PC-9 (cell line): Measurements from ENCODE around the gene KIF26B. TPM values are rescaled to one million over a fixed set of nuclear protein-coding genes. Genes with fewer than 3 reads are reported as not detected.

ENCODE experiments used
- BruUV-seq: library from RNA; stranded (reverse); fragments of 400-500 nt; replicated peaks from 2 replicates; lab custom pipeline; 2021; lab: Mats Ljungman, UMichigan
- CTCF ChIA-PET: fragments of 300-600 bp; sonication (Branson Sonifier 250); formaldehyde crosslinking; loops from one replicate; lab custom pipeline; 2022; ENCODE audit warnings: antibody characterized with exemption; lab: Charles Lee
- POLR2A ChIA-PET: fragments of 300-600 bp; sonication (Branson Sonifier 250); formaldehyde crosslinking; loops from one replicate; lab custom pipeline; 2022; ENCODE audit warnings: antibody characterized with exemption; ENCODE audit not compliant: unreplicated experiment; lab: Charles Lee
- DNase-seq, 2 experiments: peaks; one replicate each; pipeline versions ENCODE4 v3.0.0 to v3.0.0-alpha.2; 2015 to 2022; ENCODE audit warnings: mixed read lengths in 1 of 2
- H2AFZ ChIP-seq: fragments of 200-600 bp; sonication (generic); 2 replicates; pipeline ENCODE4 v1.8.1; 2017; ENCODE audit warnings: antibody characterized with exemption
- H3F3A ChIP-seq: fragments of 200-600 bp; sonication (generic); 2 replicates; pipeline ENCODE4 v1.8.1; 2017; ENCODE audit warnings: antibody characterized with exemption, mild to moderate bottlenecking, low read depth; ENCODE audit not compliant: insufficient read depth
- H3K27ac ChIP-seq: fragments of 200-600 bp; sonication (generic); 2 replicates; pipeline ENCODE4 v1.6.1; 2016; ENCODE audit warnings: mixed run types
- H3K27me3 ChIP-seq: fragments of 200-600 bp; sonication (generic); 2 replicates; pipeline ENCODE4 v1.6.1; 2016; ENCODE audit warnings: low read depth, mixed run types; ENCODE audit not compliant: insufficient read depth
- H3K36me3 ChIP-seq: fragments of 200-600 bp; sonication (generic); 2 replicates; pipeline ENCODE4 v1.6.1; 2016; ENCODE audit warnings: low read depth, mixed run types
- H3K4me1 ChIP-seq: fragments of 200-600 bp; sonication (generic); replicated peaks from 2 replicates; pipeline ENCODE4 v1.6.1; 2016; ENCODE audit warnings: mixed run types; ENCODE audit not compliant: insufficient read depth
- H3K4me2 ChIP-seq: fragments of 200-600 bp; sonication (generic); 2 replicates; pipeline ENCODE4 v1.6.1; 2017; ENCODE audit warnings: mixed run types
- H3K4me3 ChIP-seq: fragments of 200-600 bp; sonication (generic); 2 replicates; pipeline ENCODE4 v1.6.1; 2016; ENCODE audit warnings: mixed run types
- H3K79me2 ChIP-seq: fragments of 200-600 bp; sonication (generic); 2 replicates; pipeline ENCODE4 v1.6.1; 2017; ENCODE audit warnings: low read depth, mixed run types
- H3K9me2 ChIP-seq: fragments of 200-600 bp; sonication (generic); 2 replicates; pipeline ENCODE4 v1.8.1; 2017; ENCODE audit warnings: mild to moderate bottlenecking; ENCODE audit not compliant: insufficient read depth
- H3K9me3 ChIP-seq: fragments of 200-600 bp; sonication (generic); 2 replicates; pipeline ENCODE4 v1.8.1; 2016; ENCODE audit warnings: low read depth; ENCODE audit not compliant: insufficient read depth
- H4K20me1 ChIP-seq: fragments of 200-600 bp; sonication (generic); 2 replicates; pipeline ENCODE4 v1.8.1; 2017; ENCODE audit not compliant: insufficient read depth
- EZH2 ChIP-seq: fragments of 200-600 bp; sonication (generic); IDR thresholded peaks from 2 replicates; pipeline ENCODE4 v1.8.0; 2017; ENCODE audit warnings: antibody characterized with exemption, low read depth
- intact Hi-C: fragments of 100-400 bp; cut with micrococcal nuclease; formaldehyde crosslinking; loops from one replicate; pipeline ENCODE4 v1.10.0; 2022; ENCODE audit not compliant: unreplicated experiment
- total RNA-seq: library from RNA; stranded (reverse); gene quantifications from 2 replicates; pipeline ENCODE4 v1.2.3, GENCODE V29; 2021
- TF ChIP-seq, protein P1 (sequence below): fragments of 200-600 bp; sonication (generic); conservative IDR thresholded peaks from 2 replicates; pipeline ENCODE4 v1.6.1; 2017; ENCODE audit warnings: mixed run types, antibody characterized with exemption, mild to moderate bottlenecking, moderate library complexity

The KIF26B gene
- total RNA-seq, 1 experiment from 2014 or later, result 0.11 TPM

DNA sequence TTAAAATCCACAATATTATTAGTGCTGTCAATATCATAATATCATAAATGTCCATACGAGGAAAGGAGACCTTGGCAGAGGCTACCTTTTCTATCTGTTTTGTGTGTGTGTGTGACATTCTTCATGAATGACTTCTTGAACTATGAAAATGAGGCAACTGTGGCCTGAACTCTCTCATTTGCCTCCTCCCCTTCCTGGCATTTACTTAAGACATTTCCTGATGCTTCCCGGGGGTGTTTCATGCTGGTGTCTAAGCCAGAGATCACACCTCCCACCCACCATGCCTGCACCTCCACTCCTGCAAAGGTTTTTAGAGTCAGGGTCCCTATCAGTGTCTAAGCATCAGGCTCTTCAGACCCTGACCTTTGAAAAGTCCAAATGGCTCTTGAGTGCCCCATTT, 420.9 kb downstream of the KIF26B start:
- no TSS peak for BruUV-seq
- no peak overlapping the region for H2AFZ ChIP-seq
- no peaks in the 10 kb centered on the region for H3K9me2 ChIP-seq
- H3K4me2 ChIP-seq, result no peak overlapping the region
- intact Hi-C loops, result no loop called here
- no peak overlapping the region for H3K27ac ChIP-seq
- H3K4me1 ChIP-seq, result no peaks in the 10 kb centered on the region
- no peaks in the 10 kb centered on the region for H3K79me2 ChIP-seq
- no peak for DNase-seq
- H3K36me3 ChIP-seq, result no peaks in the 10 kb centered on the region
- no peaks in the 10 kb centered on the region for H3F3A ChIP-seq
- no peaks in the 10 kb centered on the region; the same call in 1 of the 2 replicates for H4K20me1 ChIP-seq
- H3K9me3 ChIP-seq, result no peaks in the 10 kb centered on the region
- H3K27me3 ChIP-seq, result peaks cover 91% of the 10 kb centered on the region
- ChIA-PET POLR2A (no interaction called here), CTCF (no interaction called here)
- H3K4me3 ChIP-seq, result no peak overlapping the region
- TF ChIP-seq, protein P1, sequence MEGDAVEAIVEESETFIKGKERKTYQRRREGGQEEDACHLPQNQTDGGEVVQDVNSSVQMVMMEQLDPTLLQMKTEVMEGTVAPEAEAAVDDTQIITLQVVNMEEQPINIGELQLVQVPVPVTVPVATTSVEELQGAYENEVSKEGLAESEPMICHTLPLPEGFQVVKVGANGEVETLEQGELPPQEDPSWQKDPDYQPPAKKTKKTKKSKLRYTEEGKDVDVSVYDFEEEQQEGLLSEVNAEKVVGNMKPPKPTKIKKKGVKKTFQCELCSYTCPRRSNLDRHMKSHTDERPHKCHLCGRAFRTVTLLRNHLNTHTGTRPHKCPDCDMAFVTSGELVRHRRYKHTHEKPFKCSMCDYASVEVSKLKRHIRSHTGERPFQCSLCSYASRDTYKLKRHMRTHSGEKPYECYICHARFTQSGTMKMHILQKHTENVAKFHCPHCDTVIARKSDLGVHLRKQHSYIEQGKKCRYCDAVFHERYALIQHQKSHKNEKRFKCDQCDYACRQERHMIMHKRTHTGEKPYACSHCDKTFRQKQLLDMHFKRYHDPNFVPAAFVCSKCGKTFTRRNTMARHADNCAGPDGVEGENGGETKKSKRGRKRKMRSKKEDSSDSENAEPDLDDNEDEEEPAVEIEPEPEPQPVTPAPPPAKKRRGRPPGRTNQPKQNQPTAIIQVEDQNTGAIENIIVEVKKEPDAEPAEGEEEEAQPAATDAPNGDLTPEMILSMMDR, result no peak
- TF ChIP-seq EZH2, result no peak

DNA sequence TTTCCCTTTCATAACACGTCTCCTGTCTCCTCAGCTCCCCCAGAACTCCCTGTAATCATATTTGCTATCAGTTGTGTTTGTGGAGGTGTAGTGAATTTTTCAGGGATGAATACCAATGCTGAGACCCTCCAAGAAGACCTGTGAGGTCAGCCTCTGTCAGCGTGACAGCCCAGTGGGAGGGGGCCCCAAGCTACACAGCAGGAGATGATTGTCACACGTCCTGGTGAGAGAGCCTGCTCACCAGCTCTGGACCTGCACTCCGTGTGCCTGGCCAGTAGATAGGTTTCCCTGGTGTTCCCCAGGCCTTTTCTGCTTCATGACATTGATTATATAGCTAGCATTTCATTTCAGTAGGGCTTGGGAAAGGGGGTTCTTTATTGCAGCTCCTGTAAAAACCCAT, 421.5 kb downstream of the KIF26B start:
- Histone ChIP-seq H3K27ac (no peak overlapping the region), H3F3A (no peaks in the 10 kb centered on the region), H3K9me2 (no peaks in the 10 kb centered on the region), H2AFZ (no peak overlapping the region), H3K27me3 (peaks cover 91% of the 10 kb centered on the region), H3K4me3 (no peak overlapping the region), H3K79me2 (no peaks in the 10 kb centered on the region), H3K4me2 (no peak overlapping the region), H3K36me3 (no peaks in the 10 kb centered on the region), H3K9me3 (no peaks in the 10 kb centered on the region), H3K4me1 (no peaks in the 10 kb centered on the region), H4K20me1 (no peaks in the 10 kb centered on the region)
- no peak for DNase-seq
- intact Hi-C loops, result no loop called here
- TF ChIP-seq, protein P1, result no peak
- no peak for TF ChIP-seq EZH2
- no TSS peak for BruUV-seq
- ChIA-PET POLR2A (no interaction called here), CTCF (no interaction called here)

DNA sequence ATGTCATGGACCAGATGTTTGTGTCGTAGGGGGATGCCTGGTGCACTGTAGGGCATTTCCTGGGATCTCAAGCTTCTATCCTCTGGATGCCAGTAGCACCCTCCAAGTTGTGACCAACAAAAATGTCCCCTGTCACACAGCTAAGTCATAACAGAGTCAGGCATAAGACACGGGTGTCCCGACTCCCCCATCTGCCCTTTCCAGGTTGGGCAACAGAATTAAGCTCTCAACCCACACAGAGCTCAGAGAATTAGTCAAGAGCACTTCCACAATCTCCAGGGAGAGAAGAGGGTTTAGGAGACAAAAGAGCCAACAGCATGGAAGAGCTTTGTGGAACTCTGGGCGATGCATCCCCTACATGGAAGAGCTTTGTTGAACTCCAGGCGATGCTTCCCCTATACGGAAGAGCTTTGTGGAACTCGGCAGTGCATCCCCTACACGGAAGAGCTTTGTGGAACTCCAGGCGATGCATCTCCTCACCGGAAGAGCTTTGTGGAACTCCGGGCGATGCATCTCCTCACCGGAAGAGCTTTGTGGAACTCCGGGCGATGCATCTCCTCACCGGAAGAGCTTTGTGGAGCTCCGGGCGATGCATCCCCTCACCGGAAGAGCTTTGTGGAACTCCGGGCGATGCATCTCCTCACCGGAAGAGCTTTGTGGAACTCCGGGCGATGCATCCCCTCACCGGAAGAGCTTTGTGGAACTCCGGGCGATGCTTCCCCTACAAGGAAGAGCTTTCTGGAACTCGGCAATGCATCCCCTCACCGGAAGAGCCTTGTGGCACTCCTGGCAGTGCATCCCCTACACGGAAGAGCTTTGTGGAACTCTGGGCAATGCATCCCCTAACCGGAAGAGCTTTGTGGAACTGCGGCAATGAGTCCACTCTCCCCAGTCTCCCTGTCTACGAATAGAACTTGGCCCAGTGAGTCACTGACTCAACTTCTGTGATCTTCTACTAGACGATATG, 422.7 kb downstream of the KIF26B start:
- Histone ChIP-seq H4K20me1 (no peaks in the 10 kb centered on the region), H3F3A (no peaks in the 10 kb centered on the region), H3K9me3 (no peaks in the 10 kb centered on the region), H3K27ac (no peak overlapping the region), H3K79me2 (no peaks in the 10 kb centered on the region), H3K27me3 (peaks cover 92% of the 10 kb centered on the region), H3K36me3 (no peaks in the 10 kb centered on the region), H3K4me1 (no peaks in the 10 kb centered on the region), H2AFZ (no peak overlapping the region), H3K4me3 (no peak overlapping the region), H3K4me2 (no peak overlapping the region), H3K9me2 (no peaks in the 10 kb centered on the region)
- CTCF ChIA-PET, result no interaction called here
- intact Hi-C loops, result no loop called here
- POLR2A ChIA-PET, result no interaction called here
- TF ChIP-seq, protein P1, result no peak
- TF ChIP-seq EZH2, result no peak
- DNase-seq, result no peak
- BruUV-seq, result no TSS peak
